IPS-NIHi7 (cell line): ENCODE results near the gene ELL2.
"Not testable (repeated sequence)": the region's sequence is repeated elsewhere in the genome, so short reads cannot be mapped to it uniquely, and the experiment has no call there.

Source experiments
- DNase-seq: peaks from one replicate; pipeline ENCODE4 v3.0.0; 2012; ENCODE audit warnings: mixed read lengths; ENCODE audit errors: extremely low spot score

Gene ELL2

DNA sequence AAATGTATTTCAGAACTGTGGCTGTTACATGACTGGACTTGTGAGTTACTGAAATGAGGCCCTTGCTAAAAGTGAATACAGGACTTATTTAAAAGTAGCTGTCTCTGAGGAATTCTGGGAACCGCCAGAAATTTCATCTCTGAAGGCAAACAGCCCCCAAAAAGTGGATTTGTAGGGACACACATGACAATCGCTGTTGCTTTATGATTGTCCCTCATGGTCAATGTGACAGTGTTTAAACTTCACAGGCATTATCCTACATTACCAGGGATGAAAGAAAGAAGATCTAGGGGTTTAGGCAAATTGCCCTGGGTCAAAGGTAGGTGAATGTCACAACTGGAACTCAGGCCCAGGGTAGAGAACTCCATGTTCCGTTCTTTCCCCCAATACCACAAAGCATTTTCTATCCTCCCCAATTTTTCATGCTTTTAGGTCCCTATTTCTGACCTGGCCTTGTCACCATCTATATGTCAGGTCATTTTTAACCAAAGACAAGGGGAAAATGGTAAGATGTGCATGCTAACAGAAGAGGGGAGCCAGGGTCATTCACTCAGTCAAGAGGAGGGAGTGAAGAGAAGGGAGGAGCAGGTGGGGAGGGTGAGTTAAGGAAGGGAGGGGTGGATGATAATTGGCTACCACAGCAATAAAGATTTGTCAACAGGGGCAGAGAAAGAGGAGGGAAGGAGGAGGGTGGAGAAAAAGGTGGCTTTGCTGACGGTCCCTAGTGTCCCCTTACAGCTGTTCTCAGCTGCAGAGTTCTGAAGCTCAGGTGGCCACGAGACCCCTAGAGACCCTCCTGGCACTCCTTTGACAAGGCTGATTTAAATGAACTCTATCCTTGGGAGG lies 81.3 kb downstream of the ELL2 start:
- DNase-seq = no peak

- DNase-seq = no peak
These were observed 82.0 kb downstream of the ELL2 start for GRCh38 chr5:95879661-95880060.

DNA sequence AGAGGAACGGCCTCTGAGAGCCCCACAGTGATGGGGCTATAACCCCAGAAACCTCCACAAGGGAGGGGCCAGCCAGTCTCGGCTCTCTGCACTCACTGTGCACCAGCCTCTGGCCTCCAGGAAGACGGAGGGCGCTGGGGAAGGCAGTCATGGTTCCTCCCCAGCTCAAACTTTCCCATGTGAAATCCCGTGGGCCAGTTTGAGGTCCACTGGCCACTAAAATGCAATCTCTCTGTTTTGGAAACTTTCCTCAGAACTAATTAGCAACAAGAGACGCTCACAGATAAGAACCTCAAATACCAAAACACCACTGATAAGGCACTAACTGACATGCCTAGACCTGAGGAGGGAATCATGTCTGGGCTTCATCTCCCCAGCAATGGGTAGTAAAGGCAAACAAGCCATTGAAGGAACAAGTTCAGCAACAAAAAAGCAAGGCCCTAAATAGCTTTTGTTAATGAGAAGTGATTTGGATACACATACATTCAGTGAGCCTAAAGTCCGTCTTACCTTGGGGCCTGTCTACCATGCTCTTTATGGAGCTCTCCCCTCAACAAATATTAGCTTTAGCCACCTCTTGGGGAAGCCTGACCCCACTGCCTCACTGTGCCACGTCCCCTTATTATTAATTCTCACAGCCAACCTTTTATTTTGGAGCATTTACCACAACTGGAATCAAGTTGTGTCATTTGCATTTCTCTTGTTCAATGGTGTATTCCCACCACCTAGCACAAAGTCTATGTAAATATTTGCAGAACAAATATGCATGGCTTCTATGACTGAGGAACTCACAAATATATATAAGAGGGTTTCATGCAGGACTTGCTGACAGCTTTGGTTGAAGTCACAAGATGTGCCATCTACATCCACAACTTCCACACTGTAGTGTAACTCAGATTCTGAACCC lies 83.0 kb downstream of the ELL2 start:
- no peak for DNase-seq

GRCh38 chr5:95876782-95877181 lies 84.9 kb downstream of the ELL2 start:
- DNase-seq = no peak

DNA sequence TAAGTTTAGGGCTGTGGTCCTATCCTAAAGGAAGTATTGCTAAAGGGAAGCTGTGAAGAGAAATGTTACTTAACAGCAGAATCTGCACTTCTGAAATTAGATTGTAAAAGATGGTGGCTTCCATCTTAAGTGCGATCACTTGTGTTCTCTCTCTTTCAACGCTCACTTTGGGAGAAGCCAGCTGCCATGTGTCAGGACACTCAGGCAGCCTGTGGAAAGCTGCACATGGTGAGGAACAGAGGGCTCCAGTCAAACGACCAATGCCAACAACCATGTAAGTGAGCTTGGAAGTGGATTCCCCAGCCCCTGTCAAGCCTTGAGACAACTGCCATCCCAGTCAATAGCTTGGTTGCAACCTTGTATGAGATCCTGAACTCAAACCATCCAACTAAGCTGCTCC lies 87.4 kb downstream of the ELL2 start:
- no peak for DNase-seq

DNA sequence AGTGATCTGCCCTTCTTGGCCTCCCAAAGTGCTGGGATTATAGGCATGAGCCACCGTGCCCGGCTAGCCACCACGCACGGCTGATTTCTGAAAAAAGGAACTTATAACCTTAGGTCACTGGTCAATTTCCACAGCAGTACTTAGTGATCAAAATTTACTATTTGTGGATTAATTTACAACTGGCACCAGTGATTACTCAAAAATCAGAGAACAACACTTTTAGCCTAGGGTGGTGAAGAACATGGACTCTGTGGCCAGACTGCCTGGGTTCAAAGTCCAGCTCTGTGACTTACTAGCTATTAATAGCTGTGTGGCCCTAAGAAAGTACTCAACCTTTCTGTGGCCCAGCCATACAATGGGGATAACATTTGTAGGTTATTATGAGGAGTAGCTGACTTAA lies 88.3 kb downstream of the ELL2 start:
- no peak for DNase-seq

DNA sequence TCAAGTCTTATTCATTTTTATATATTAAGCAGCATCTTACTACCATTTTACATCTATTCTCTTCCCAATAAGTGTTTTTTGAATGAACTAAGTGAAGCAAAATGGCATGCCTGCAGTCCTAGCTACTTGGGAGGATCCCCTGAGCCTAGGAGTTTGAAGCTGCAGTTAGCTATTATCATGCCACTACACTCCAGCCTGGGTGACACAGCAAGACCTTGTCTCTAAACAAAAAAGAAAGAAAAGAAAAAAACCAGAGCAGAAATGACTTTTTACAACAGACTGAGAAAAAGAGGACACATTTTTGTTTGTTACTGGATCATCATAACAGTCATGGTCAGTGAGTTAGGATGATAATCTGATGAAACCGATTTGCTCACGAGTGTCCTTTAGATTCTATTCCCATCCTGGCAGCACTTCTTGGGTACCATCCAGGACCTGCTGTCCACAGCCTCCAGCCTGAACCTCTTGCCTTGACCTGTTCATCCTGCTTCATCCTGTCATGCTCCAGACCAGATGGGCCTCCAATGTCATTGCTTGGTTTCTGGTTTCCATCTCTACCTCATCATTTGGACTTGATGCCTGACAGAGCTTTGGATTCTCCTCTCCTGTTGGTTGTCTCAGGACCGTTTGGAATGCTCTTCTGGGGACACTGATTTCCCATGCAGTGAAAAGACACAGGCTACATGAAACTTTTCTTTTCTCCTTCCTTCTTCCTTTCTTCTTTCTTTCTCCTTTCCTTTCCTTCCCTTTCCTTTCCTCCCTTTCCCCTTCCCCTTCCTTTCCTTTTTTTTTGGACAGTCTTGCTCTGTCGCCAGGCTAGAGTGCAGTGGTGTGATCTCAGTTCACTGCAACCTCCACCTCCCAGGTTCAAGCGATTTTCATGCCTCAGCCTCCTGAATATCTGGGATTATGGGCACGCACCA lies 89.0 kb downstream of the ELL2 start:
- DNase-seq = no peak

DNA sequence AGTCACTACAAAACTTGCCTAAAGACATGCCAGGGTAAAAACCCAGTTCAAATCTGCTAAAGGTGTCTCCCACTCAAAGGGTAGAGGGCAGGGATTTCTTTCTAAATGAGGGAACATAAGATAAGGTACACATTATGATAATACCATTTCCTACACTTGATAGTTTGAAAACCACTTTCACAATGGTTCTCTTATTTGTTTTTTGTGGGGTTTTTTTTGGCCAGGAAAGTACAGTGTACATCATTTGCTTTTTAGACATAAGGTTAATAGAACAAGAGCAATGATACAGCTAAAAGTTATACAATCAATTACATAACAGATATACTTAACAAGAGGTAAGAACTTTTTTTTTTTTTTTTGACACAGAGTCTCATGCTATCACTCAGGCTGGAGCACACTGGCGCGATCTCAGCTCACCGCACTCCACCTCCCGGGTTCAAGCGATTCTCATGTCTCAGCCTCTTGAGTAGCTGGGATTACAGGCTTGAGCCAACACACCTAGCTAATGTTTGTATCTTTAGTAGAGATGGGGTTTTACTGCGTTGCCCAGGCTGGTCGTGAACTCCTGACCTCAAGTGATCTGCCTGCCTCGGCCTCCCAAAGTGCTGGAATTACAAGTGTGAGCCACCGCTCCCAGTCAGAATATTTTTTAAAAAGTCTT lies 90.4 kb downstream of the ELL2 start:
- DNase-seq = no peak

DNA sequence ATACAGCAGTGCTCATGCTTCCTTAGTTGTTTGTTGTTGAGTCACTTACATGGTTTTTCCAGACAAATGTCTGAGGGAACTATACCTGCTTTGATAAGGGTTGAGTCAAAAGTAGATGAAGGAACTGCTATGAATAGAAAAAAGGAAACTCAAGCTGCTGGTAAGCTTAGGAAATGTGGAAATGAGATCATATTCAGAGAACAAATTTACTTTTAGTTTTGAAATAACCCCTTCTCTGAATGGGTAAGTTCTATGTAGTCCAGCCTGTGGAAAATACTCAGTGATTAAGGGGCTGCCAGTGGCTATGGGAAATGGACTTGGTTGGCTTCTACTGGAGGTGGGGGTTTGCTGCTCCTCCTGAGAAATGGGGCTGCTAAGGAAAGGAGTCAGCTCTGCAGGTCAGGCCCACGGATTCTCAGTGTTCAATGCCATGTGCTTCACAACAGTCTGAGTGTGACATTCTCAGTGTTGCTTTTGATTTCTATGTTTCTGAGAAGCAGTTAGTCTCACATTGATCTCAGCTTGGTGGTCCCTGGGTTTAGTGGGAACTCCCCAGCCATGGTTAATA lies 91.5 kb downstream of the ELL2 start:
- DNase-seq = no peak

DNA sequence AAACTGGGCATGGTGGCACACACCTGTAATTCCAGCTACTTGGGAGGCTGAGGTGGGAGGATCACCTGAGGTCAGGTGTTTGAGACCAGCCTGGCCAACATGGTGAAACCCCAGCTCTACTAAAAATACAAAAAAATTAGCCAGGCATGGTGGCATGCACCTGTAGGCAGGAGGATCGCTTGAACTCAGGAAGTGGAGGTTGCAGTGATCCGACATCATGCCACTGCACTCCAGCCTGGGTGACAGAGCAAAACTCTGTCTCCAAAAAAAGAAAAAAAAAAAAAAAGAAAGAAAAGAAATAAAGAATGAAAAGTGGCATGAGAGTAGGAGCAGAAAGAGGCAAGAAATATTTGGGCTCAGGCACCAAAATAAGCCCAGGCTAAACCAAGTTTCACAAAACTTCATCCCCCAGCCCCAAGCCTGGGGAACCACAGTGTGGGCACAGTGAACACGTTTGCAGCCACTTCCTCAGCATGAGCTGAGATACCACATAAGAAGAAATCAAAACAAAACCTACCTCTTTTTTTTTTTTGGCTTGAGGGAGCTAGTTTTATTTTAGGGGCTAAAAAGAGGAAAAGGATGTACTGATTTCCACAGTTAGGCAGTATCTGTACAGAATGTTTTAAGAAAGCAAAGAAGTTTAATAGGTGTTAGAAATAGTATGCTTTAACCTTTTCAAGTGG lies 92.3 kb downstream of the ELL2 start:
- DNase-seq = not testable (repeated sequence)

DNA sequence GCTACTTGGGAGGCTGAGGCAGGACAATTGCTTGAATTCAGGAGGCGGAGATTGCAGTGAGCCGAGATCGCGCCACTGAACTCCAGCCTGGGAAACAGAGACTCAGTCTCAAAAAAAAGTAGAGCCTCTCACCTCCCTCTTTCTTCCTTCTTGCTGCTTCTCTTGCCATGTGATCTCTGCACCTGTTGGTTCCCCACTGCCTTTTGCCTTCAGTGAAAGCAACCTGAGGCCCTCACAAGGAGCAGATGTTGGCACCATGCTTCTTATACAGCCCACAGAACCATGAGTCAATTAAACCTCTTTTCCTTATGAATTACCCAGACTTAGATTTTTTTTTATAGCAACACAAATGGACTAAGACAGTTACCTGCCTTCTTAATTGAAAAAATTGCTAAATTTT lies 93.5 kb downstream of the ELL2 start:
- no peak for DNase-seq

DNA sequence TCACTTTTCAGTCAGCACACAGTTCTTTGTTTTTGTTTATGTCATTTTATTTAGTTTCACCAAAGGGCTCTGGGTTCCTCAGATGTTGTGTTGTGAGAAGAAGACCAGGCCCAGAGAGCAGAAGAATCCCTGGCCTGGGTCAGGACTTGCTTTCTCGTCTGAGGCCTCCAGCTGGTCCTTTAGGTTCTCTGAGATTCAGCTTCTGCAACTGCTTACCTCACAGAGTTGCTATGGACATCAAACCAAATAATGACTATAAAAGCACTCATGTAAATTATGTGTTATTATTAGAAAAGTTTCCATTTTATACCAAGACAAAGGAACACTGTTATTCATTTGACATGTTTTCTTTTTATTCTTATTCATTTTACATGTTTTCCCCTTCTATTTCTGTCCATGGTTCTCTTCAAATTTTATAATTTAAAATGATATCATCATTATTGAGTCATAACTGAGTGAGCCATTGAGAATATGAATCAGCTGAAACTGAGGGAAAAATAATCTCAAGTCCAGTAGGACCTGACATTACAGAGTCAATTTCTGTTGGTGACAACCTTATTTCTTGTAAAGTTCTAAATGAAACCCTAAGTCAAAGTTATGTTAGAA lies 95.1 kb downstream of the ELL2 start:
- DNase-seq = no peak

DNA sequence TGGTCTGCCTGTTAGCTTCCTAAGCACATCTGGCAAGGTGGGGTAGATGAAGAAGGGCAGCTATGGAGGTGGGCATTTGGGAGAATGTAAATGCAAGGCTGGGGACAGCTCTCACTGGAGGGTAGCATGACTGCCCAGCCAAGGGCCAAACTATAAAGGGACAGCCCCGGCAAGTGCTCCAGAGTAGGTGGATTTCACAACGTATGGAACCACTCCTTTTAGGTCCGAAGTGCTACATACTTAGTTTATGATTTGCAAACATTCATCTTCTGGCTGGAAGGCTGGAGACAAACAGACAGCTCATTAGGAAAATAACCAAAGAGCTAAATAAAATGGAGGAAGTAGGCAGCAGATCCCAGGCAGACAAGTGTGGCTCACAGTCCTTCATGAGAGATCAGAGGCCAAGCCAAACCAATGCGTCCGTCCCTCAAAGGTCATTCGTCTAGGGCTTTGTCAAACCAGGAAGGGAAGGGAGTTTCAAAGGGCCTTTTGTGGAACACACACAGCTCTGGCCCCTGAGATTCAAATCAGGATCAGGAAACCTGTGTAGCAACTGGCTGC lies 96.6 kb downstream of the ELL2 start:
- no peak for DNase-seq

DNA sequence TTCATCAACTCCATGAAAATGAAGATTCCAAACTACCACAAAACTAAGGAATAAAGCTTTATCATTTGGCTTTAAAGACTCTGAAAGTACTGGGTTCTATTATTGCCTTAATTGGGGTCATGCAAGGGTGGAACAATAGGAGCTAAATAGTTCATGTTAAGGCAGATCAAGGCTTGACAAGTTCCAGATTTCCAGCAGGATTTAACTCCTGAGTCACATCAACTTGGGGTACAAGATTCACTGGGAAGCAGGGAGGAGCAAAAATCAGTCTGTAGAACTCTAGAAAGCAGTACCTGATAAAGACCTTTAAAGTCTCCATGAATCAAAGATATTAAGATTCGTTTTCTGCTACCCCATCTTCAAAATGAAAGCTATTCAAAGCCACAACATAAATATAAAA lies 97.2 kb downstream of the ELL2 start:
- DNase-seq = no peak

DNA sequence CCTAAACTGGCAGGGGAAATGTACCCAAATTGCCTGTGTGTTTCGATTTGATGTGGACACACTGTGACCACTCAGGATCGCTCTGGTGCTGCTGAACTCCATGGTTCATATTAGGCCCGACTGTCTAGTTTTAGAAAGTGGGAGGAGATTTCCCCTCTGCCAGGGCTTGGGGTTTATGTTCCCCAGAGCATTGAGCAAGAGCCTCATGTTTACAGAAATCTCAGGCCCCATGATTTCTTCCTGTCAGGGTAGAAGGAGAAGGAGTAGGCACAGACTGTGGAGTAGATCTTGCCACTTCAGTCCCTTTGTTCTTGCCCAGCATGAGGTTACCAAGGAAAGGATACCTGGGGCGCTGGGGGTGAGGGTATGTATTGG lies 98.3 kb downstream of the ELL2 start:
- no peak for DNase-seq

GRCh38 chr5:95862671-95863382 lies 98.8 kb downstream of the ELL2 start:
- DNase-seq = no peak

DNA sequence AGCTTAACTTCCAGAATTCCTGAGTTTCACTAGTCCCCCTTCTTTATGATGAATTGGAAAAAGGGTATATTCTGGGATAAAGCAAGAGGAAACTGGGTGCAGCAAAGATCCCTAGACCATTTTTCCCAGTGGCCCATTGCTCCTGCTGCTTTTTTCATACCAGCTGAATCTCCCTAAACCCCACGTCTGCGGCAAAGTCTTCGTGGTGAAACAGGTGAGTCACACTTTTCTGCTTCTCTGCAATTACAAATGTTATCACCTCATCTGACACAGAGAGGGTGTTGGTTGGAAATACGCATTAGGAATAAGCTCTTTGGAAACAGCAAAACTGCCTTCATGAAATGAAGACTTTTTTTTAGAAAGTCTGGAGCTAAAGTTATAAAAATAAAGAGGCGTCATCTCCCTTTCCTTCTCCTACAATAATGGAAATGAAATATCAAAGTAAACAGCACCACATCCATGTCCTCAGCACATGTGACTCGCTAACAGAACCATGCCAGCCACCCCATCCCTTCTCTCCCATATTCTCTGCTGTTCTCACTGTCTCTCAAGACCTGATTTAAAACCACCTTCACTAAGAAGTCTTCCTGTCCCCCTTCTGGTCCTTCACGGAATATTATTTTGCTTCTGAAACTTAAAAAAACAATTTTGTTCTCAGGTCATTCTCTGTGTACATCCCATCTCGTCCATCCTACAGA lies 99.6 kb downstream of the ELL2 start:
- no peak for DNase-seq

GRCh38 chr5:95861221-95861863 lies 100.3 kb downstream of the ELL2 start:
- no peak for DNase-seq
